Measurements from ENCODE around the gene ALDOB.
A peak's percentile ranks its signal among the peaks of the same experiment; 100 is the strongest.
"Not testable (repeated sequence)": the region's sequence is repeated elsewhere in the genome, so short reads cannot be mapped to it uniquely, and the experiment has no call there.

ALDOB gene

GRCh38 chr9:101421653-101422065 lies 13.9 kb downstream of the ALDOB start:
- DNase-seq (ENCODE audit: low read depth), result no peak

GRCh38 chr9:101419863-101420262 lies 15.7 kb downstream of the ALDOB start:
- DNase-seq (ENCODE audit: low read depth), result no peak

GRCh38 chr9:101418518-101419430 lies 16.8 kb downstream of the ALDOB start:
- no peak for DNase-seq (ENCODE audit: low read depth)

- no peak for DNase-seq (ENCODE audit: low read depth)
Observed at GRCh38 chr9:101417977-101418376, 17.6 kb downstream of the ALDOB start.

DNA sequence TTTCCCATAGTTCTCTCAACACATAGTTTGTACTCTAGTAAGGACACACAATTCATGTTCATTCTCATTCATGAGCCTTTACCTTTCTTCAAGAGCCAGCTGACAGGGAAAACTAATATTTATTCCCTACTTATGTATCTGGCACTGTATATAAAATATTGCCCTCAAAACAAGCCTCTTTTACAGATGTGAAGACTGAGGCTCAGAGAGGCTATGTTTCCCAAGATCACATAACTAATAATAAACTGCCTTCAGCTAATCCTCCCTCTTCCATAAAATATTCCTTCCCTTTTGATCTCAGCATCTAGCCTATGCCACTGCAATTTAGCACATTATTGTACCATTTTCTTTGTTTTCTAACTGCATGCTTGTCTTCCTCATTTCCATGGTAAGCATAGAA lies 18.2 kb downstream of the ALDOB start:
- no peak for DNase-seq (ENCODE audit: low read depth)

GRCh38 chr9:101415578-101415977 lies 20.0 kb downstream of the ALDOB start:
- no peak for DNase-seq (ENCODE audit: low read depth)

DNA sequence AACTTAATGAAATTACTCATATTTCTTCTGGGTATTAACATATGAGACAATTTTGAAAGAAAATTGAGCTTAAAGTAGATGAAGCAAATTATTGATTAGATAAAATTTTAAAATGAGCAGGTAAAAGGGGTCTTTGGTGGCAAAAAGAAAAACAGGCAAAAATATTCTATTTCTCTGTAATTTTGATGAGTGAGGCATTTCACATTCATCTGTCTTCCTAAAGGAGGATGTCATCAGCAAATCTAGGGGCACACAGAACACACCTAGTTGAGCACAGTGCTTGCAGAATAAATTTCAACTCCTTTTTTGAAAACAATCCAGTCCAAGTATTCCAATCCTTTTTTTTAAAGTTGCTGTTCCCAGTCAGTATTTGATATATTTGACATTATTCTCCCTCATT lies 20.7 kb downstream of the ALDOB start:
- DNase-seq (ENCODE audit: low read depth), result no peak

DNA sequence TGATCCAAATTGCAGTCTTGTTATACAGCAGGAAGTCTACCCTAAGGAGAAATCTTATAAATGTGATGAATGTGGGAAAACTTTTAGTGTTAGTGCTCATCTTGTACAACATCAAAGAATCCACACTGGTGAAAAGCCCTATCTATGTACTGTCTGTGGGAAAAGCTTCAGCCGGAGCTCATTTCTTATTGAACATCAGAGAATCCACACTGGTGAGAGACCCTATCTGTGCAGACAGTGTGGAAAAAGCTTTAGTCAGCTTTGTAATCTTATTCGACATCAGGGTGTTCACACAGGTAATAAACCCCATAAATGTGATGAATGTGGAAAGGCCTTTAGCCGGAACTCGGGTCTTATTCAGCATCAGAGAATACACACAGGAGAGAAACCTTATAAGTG lies 26.5 kb downstream of the ALDOB start:
- DNase-seq (ENCODE audit: low read depth), result no peak

DNA sequence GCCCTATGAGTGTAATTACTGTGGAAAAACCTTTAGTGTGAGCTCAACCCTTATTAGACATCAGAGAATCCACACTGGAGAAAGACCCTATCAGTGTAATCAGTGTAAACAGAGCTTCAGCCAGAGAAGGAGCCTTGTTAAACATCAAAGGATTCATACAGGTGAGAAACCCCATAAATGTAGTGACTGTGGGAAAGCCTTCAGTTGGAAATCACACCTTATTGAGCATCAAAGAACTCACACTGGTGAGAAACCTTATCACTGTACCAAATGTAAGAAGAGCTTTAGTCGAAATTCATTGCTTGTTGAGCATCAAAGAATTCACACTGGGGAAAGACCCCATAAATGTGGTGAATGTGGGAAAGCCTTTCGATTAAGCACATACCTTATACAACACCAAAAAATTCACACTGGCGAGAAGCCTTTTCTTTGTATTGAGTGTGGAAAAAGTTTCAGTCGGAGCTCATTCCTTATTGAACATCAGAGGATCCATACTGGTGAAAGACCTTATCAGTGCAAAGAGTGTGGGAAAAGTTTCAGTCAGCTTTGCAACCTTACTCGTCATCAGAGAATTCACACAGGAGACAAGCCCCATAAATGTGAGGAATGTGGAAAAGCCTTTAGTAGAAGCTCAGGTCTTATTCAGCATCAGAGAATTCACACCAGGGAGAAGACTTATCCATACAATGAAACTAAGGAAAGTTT lies 27.0 kb downstream of the ALDOB start:
- DNase-seq (ENCODE audit: low read depth), result no peak

DNA sequence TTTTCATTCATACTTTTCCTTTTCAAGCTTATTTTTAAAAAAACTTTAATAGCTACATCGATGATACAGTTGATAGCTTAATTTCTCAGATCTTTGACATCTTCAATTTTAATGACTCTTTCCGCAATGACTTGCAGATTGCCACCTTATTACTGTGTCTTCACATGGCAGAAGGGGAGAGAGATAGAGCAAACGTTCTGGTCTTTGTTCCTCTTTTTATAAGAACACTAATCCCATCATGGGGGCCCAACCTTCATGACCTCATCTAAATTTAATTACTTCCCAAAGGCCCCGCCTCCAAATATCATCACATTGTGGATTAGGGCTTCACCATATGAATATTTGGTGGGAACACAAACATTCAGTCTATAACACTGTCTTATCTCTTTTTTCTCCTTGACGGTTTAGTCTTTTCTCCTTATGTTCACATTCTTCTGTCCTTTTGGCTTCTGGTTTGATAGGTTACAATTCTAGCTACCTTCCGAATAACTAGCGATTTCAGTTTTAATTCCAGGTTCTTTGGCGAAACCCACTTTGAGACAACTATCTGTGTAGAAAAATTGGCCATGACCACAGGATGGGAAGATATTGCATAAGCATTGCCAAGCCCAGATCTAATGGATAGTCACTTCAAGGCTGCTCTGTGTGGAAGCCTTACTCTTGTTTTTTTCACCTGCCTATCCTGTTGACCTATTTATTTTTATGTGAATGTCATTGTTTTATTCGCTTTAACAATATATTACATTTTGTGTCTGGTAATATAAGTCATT lies 31.9 kb downstream of the ALDOB start:
- DNase-seq (ENCODE audit: low read depth), result no peak

DNA sequence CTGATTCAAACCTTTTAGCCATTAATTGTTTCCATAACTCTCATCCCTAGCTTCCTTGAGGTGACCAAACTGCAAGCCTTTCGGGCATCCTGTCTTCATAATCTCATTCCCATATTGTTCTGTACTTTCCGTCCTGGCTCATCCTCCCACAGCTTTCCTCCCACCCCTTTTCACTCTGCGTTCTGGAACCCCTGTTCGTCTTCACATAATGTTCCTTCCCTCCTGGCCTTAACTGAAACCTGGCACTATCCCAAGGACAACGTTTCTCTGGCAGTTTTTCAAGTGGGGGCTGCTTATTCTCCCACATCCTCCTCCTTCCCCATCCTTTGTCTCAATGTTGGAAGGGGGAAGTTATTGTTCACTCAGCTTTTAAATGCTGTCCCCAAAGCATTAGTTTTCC lies 35.5 kb downstream of the ALDOB start:
- no peak for DNase-seq (ENCODE audit: low read depth)

GRCh38 chr9:101399643-101399970 lies 36.0 kb downstream of the ALDOB start:
- DNase-seq (ENCODE audit: low read depth), result no peak

GRCh38 chr9:101398930-101399642 lies 36.5 kb downstream of the ALDOB start:
- DNase-seq (ENCODE audit: low read depth), result no peak

DNA sequence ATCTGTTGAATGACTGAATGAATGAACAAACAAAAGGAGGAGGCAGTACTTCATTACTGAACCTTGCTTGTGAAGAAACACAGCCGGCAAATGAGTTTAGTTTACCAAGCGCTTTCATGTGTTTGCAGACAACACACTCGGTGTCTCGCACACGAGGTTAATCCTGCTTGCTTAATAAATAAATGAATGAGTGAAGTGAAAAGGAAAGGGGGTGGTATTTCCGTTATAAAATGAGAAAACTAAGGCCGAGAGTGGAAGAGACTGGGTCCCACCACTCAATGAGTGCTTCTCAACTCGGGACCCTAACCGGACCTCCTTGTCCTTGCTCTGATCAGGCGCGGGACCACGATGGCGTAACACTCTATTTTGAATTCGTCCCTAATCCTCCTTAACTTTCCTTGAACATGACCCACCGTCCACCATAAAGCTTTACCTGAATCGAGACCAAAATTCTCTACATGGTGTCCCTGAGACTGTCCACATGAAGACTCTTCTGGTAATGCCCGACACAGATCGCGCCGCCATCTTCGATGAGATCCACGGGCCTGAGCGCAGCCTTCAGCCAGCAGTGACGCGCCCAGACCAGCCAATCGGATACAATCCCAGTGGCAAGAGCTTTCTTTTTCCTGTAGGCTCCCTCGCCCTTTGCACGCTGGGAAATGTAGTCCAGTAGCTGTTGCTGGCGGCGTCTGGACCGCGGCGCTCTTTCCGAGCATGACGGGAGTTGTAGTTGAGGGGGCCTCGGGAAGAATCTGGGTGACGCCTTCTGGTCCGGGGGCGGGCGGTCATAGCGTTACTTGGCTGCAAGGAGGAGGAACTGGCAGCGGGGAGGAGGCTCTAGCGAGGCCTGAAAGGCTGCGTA lies 37.3 kb downstream of the ALDOB start, which contains the start of the genes MRPL50 and ZNF189:
TSS of gene MRPL50 (minus strand) at position 551 of the 862 bp plus-strand sequence. CDS start at position 525, 26 bp downstream.
TSS of gene ZNF189 (plus strand) at position 784 of the 862 bp plus-strand sequence. CDS start 306 bp downstream, outside the sequence.
- peak; percentile 97 for DNase-seq (ENCODE audit: low read depth)

DNA sequence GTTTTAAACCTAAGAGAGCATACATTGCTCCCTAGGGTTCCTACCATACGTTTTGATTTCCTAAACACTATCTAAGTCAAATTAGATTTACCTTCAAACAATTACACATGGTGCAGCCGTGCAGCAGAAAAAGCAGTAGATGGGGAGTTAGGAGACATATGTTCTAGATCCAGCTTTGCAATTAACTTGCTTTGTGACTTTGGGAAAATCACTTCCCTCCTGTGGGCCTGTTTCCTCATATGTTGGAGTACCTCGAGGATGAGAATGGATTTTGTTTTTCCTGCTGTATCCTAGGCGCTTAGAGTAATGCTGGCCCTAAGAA lies 37.9 kb downstream of the ALDOB start:
- DNase-seq (ENCODE audit: low read depth), result no peak

- DNase-seq (ENCODE audit: low read depth), result no peak
Observed at GRCh38 chr9:101394687-101395086, 40.9 kb downstream of the ALDOB start.

DNA sequence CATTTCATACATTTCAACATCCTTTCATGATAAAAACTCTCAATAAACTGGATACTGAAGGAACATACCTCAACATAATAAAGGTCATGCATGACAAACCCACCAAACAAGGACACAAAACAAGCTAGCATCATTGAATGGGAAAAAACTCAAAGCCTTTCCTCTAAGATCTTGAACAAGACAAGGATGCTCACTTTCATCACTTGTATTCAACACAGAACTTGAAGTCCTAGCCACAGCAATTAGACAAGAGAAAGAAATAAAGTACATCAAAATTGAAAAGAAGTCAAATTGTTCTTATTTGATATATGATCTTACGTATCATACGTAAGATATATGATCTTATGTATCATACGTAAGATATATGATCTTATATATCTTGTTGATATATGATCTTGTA lies 42.4 kb downstream of the ALDOB start:
- DNase-seq (ENCODE audit: low read depth), result no peak

GRCh38 chr9:101388507-101388993 lies 47.0 kb downstream of the ALDOB start:
- DNase-seq (ENCODE audit: low read depth), result no peak

DNA sequence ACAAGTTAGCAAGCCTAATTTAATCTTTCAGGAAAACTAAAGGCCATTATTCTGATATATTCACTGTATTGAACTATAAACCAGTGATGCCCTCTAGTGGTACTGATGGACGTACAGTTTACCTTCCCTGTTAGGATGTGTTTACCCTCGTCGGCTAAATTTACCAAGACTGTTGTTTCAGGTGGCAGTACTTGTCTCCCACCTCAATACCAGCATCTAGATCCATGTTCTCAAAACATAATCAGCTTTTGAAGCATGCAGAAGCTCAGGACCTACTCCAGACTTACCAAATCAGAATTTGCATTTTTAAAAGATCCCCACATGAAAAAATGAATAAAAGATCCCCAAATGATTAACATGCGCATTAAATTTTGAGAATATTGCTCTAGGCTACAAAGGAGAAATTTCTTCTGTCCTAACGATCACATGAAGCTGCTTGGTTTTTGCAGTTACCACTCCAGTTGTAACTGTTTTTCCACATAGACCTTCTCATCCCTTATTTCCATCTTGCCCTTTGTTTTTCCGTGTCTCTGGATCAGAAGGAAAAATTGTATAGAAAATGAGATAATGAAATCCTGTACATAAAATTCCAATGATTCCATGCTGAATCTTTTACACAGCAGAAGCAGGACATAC lies 47.6 kb downstream of the ALDOB start:
- DNase-seq (ENCODE audit: low read depth), result no peak

GRCh38 chr9:101384873-101385536 lies 50.6 kb downstream of the ALDOB start, which contains the start of gene BAAT:
Gene BAAT (minus strand): TSS chr9:101385006. CDS start chr9:101371404, 13,602 bp downstream.
- not testable (repeated sequence) for DNase-seq (ENCODE audit: low read depth)
